HG02852 (cell line): ENCODE measurements around the gene ZNF185.

Experiments used
- ATAC-seq: cut with Tn5 transposase; IDR thresholded peaks from one replicate; pipeline ENCODE4 v1.9.1; 2021; ENCODE audit warnings: mild to moderate bottlenecking, moderate library complexity; ENCODE audit not compliant: unreplicated experiment

The ZNF185 gene

GRCh38 chrX:152915541-152916241, 17.8 kb downstream of the ZNF185 start:
- ATAC-seq: peak; percentile 82

- ATAC-seq: no peak
Observed at GRCh38 chrX:152917656-152918579, 20.1 kb downstream of the ZNF185 start.

- no peak for ATAC-seq
Observed at GRCh38 chrX:152918707-152919106, 20.8 kb downstream of the ZNF185 start.

GRCh38 chrX:152923599-152923998, 25.7 kb downstream of the ZNF185 start:
- no peak for ATAC-seq

- no peak for ATAC-seq
Observed at GRCh38 chrX:152925835-152926234, 28.0 kb downstream of the ZNF185 start.

- peak; percentile 77 for ATAC-seq
Observed at GRCh38 chrX:152926279-152926678, 28.4 kb downstream of the ZNF185 start.

GRCh38 chrX:152926923-152927322, 29.1 kb downstream of the ZNF185 start:
- ATAC-seq: no peak

GRCh38 chrX:152927858-152928760, 30.2 kb downstream of the ZNF185 start:
- ATAC-seq: no peak

GRCh38 chrX:152928761-152929400, 31.0 kb downstream of the ZNF185 start:
- no peak for ATAC-seq

GRCh38 chrX:152929898-152930297, 32.0 kb downstream of the ZNF185 start:
- no peak for ATAC-seq

- ATAC-seq: no peak
Observed at GRCh38 chrX:152930516-152930915, 32.6 kb downstream of the ZNF185 start.

GRCh38 chrX:152932144-152932543, 34.3 kb downstream of the ZNF185 start:
- no peak for ATAC-seq

GRCh38 chrX:152932598-152933175, 34.8 kb downstream of the ZNF185 start:
- ATAC-seq: no peak

- no peak for ATAC-seq
Observed at GRCh38 chrX:152936306-152936705, 38.4 kb downstream of the ZNF185 start.

- no peak for ATAC-seq
Observed at GRCh38 chrX:152937236-152937635, 39.4 kb downstream of the ZNF185 start.

GRCh38 chrX:152941328-152942076, 43.6 kb downstream of the ZNF185 start:
- ATAC-seq: peak; percentile 83

- ATAC-seq: no peak
Observed at GRCh38 chrX:152942077-152942442, 44.2 kb downstream of the ZNF185 start.

- no peak for ATAC-seq
Observed at GRCh38 chrX:152943826-152944225, 46.0 kb downstream of the ZNF185 start.
